ENCODE data around the gene CTRL.

CTRL gene

DNA sequence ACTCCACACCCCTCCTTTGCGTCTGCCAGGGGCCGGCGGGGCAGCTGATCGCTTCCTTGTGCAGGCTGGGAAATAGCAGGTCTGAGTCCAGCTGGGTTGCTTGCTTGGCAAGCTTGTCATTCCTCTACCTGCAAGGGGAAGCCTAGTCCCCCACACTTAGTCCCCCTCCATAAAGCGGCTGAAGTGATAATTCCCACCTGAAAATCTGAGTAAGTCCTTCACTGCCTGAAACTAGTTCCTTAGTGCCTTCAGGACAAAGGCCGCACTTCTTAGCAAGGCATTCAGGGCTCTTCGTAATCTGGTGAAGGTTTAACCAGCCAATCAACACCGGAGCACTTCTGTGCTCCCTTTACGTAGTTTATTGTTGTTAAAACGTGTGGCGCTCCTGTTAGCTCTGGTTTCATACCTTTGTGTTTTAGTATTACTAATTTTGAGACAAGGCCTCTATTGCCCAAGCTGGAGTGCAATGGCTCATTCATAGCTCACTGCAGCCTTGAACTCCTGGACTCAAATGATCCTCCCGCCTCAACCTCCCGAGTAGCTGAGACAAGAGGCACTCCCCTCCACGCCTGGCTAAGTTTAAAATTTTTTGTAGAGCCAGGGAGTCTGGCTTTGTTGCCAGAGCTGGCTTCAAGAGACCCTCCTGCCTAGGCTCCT lies 37.8 kb downstream of the CTRL start:
- H3K4me3 ChIP-seq (ENCODE audit: low read length) = peak overlapping the region; percentile 94
- H3K36me3 ChIP-seq (ENCODE audit: control insufficient read depth, insufficient read depth, low read length, severe bottlenecking) = no peaks in the 10 kb centered on the region
- peak overlapping the region; percentile 97 for H3K9ac ChIP-seq (ENCODE audit: low read length)
- DNase-seq (ENCODE audit: low read depth) = no peak
- no peaks in the 10 kb centered on the region for H3K9me3 ChIP-seq (ENCODE audit: control insufficient read depth, low read length)
- peaks cover 28% of the 10 kb centered on the region for H3K4me1 ChIP-seq (ENCODE audit: control insufficient read depth, insufficient read depth, low read length)
- H3K27me3 ChIP-seq (replicated peaks; ENCODE audit: control insufficient read depth, insufficient read depth, low read length) = no peaks in the 10 kb centered on the region

GRCh38 chr16:67892899-67893742 lies 38.5 kb downstream of the CTRL start, which contains the start of gene PSKH1:
Gene PSKH1, plus strand, starts transcription at chr16:67893254. Its CDS starts 15,496 bp downstream, at chr16:67908750.
- Histone ChIP-seq H3K4me3 (ENCODE audit: low read length) (peak within 1 kb of the TSS; percentile 94), H3K9ac (ENCODE audit: low read length) (peak within 1 kb of the TSS; percentile 97), H3K27me3 (replicated peaks; ENCODE audit: control insufficient read depth, insufficient read depth, low read length) (no peaks in the 10 kb centered on the region), H3K9me3 (ENCODE audit: control insufficient read depth, low read length) (no peaks in the 10 kb centered on the region), H3K36me3 (ENCODE audit: control insufficient read depth, insufficient read depth, low read length, severe bottlenecking) (no peaks in the 10 kb centered on the region), H3K4me1 (ENCODE audit: control insufficient read depth, insufficient read depth, low read length) (peaks cover 28% of the 10 kb centered on the region)
- peak; percentile 99 for DNase-seq (ENCODE audit: low read depth)

DNA sequence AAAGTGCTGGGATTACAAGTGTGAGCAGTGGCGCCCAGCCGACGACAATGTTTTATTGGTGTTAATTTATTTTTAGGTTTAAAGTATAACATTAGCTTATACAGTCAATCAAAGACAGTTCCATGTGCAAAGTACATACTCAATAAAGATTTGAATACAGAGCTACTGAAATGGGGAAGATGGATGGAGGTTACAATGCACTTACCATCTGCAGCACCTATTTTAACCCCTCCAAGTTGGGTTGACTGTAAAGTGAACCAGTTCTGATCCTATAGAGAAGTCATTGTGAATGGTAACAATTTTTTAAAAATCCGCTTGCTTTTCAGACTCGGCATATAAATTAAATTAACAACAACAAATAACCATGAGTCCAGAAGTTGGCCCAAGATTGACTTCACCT lies 39.3 kb downstream of the CTRL start:
- H3K4me3 ChIP-seq (ENCODE audit: low read length) = peak overlapping the region; percentile 81
- no peaks in the 10 kb centered on the region for H3K27me3 ChIP-seq (replicated peaks; ENCODE audit: control insufficient read depth, insufficient read depth, low read length)
- H3K9me3 ChIP-seq (ENCODE audit: control insufficient read depth, low read length) = no peaks in the 10 kb centered on the region
- no peaks in the 10 kb centered on the region for H3K36me3 ChIP-seq (ENCODE audit: control insufficient read depth, insufficient read depth, low read length, severe bottlenecking)
- H3K4me1 ChIP-seq (ENCODE audit: control insufficient read depth, insufficient read depth, low read length) = peaks cover 25% of the 10 kb centered on the region
- H3K9ac ChIP-seq (ENCODE audit: low read length) = peak overlapping the region; percentile 84
- DNase-seq (ENCODE audit: low read depth) = no peak

GRCh38 chr16:67888331-67888730 lies 43.3 kb downstream of the CTRL start:
- DNase-seq (ENCODE audit: low read depth) = no peak
- no peaks in the 10 kb centered on the region for H3K27me3 ChIP-seq (replicated peaks; ENCODE audit: control insufficient read depth, insufficient read depth, low read length)
- peaks cover 14% of the 10 kb centered on the region for H3K4me1 ChIP-seq (ENCODE audit: control insufficient read depth, insufficient read depth, low read length)
- H3K36me3 ChIP-seq (ENCODE audit: control insufficient read depth, insufficient read depth, low read length, severe bottlenecking) = peaks cover 10% of the 10 kb centered on the region
- H3K4me3 ChIP-seq (ENCODE audit: low read length) = no peak overlapping the region
- H3K9ac ChIP-seq (ENCODE audit: low read length) = no peak overlapping the region
- H3K9me3 ChIP-seq (ENCODE audit: control insufficient read depth, low read length) = no peaks in the 10 kb centered on the region

- Histone ChIP-seq H3K4me3 (ENCODE audit: low read length) (no peak overlapping the region), H3K27me3 (replicated peaks; ENCODE audit: control insufficient read depth, insufficient read depth, low read length) (no peaks in the 10 kb centered on the region), H3K9me3 (ENCODE audit: control insufficient read depth, low read length) (no peaks in the 10 kb centered on the region), H3K9ac (ENCODE audit: low read length) (no peak overlapping the region), H3K36me3 (ENCODE audit: control insufficient read depth, insufficient read depth, low read length, severe bottlenecking) (peaks cover 29% of the 10 kb centered on the region), H3K4me1 (ENCODE audit: control insufficient read depth, insufficient read depth, low read length) (peaks cover 9% of the 10 kb centered on the region)
- DNase-seq (ENCODE audit: low read depth) = no peak
These were observed 45.3 kb downstream of the CTRL start for GRCh38 chr16:67886387-67886786.

- Histone ChIP-seq H3K9me3 (ENCODE audit: control insufficient read depth, low read length) (no peaks in the 10 kb centered on the region), H3K36me3 (ENCODE audit: control insufficient read depth, insufficient read depth, low read length, severe bottlenecking) (peaks cover 34% of the 10 kb centered on the region), H3K4me1 (ENCODE audit: control insufficient read depth, insufficient read depth, low read length) (peaks cover 9% of the 10 kb centered on the region), H3K4me3 (ENCODE audit: low read length) (no peak overlapping the region), H3K9ac (ENCODE audit: low read length) (no peak overlapping the region), H3K27me3 (replicated peaks; ENCODE audit: control insufficient read depth, insufficient read depth, low read length) (no peaks in the 10 kb centered on the region)
- no peak for DNase-seq (ENCODE audit: low read depth)
These were observed 45.7 kb downstream of the CTRL start for GRCh38 chr16:67885976-67886375.

DNA sequence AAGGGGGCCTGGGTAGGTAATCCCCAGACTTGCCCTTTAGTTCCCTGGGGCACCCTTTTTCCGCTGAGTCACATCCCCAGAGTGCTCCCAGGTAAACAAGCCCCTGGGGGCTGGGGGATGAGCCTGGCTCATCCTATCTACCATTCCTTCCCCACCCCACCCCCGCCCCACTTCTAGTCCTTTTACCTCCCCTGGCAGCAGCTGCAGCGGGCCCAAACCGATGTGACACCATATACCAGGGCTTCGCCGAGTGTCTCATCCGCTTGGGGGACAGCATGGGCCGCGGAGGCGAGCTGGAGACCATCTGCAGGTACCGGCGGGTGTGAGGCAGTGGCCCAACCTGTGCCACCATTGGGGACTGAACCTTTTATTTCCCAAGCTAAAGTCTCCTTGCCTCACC lies 46.1 kb downstream of the CTRL start:
- peaks cover 38% of the 10 kb centered on the region for H3K36me3 ChIP-seq (ENCODE audit: control insufficient read depth, insufficient read depth, low read length, severe bottlenecking)
- DNase-seq (ENCODE audit: low read depth) = no peak
- H3K4me1 ChIP-seq (ENCODE audit: control insufficient read depth, insufficient read depth, low read length) = peaks cover 9% of the 10 kb centered on the region
- no peaks in the 10 kb centered on the region for H3K9me3 ChIP-seq (ENCODE audit: control insufficient read depth, low read length)
- no peaks in the 10 kb centered on the region for H3K27me3 ChIP-seq (replicated peaks; ENCODE audit: control insufficient read depth, insufficient read depth, low read length)
- no peak overlapping the region for H3K4me3 ChIP-seq (ENCODE audit: low read length)
- no peak overlapping the region for H3K9ac ChIP-seq (ENCODE audit: low read length)

- no peaks in the 10 kb centered on the region for H3K27me3 ChIP-seq (replicated peaks; ENCODE audit: control insufficient read depth, insufficient read depth, low read length)
- peak; percentile 86 for DNase-seq (ENCODE audit: low read depth)
- H3K4me1 ChIP-seq (ENCODE audit: control insufficient read depth, insufficient read depth, low read length) = peaks cover 9% of the 10 kb centered on the region
- H3K36me3 ChIP-seq (ENCODE audit: control insufficient read depth, insufficient read depth, low read length, severe bottlenecking) = peaks cover 46% of the 10 kb centered on the region
- no peak within 1 kb of the TSS for H3K9ac ChIP-seq (ENCODE audit: low read length)
- no peaks in the 10 kb centered on the region for H3K9me3 ChIP-seq (ENCODE audit: control insufficient read depth, low read length)
- H3K4me3 ChIP-seq (ENCODE audit: low read length) = no peak within 1 kb of the TSS
These were observed 47.0 kb downstream of the CTRL start, which contains the start of gene NRN1L for GRCh38 chr16:67884684-67885083. Gene NRN1L, plus strand, starts transcription at chr16:67884885. Its CDS starts 19 bp downstream, at chr16:67884904.

DNA sequence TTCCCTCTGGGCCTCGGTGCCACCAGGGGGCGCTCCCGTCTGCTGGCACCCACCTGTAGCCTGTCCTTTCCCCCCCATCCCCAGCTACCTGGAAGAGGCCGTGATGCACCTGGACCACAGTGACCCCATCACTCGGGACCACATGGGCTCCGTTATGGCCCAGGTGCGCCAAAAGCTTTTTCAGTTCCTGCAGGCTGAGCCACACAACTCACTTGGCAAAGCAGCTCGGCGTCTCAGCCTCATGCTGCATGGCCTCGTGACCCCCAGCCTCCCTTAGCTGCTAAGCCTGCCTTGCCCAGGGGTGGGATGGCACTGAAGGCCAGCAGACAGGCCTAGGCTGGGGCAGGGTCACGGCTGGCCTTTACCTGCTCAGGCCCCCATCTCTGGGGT lies 47.8 kb downstream of the CTRL start:
- Histone ChIP-seq H3K9me3 (ENCODE audit: control insufficient read depth, low read length) (no peaks in the 10 kb centered on the region), H3K27me3 (replicated peaks; ENCODE audit: control insufficient read depth, insufficient read depth, low read length) (no peaks in the 10 kb centered on the region), H3K4me3 (ENCODE audit: low read length) (no peak overlapping the region), H3K36me3 (ENCODE audit: control insufficient read depth, insufficient read depth, low read length, severe bottlenecking) (peaks cover 55% of the 10 kb centered on the region), H3K4me1 (ENCODE audit: control insufficient read depth, insufficient read depth, low read length) (peaks cover 9% of the 10 kb centered on the region), H3K9ac (ENCODE audit: low read length) (no peak overlapping the region)
- peak; percentile 74 for DNase-seq (ENCODE audit: low read depth)

DNA sequence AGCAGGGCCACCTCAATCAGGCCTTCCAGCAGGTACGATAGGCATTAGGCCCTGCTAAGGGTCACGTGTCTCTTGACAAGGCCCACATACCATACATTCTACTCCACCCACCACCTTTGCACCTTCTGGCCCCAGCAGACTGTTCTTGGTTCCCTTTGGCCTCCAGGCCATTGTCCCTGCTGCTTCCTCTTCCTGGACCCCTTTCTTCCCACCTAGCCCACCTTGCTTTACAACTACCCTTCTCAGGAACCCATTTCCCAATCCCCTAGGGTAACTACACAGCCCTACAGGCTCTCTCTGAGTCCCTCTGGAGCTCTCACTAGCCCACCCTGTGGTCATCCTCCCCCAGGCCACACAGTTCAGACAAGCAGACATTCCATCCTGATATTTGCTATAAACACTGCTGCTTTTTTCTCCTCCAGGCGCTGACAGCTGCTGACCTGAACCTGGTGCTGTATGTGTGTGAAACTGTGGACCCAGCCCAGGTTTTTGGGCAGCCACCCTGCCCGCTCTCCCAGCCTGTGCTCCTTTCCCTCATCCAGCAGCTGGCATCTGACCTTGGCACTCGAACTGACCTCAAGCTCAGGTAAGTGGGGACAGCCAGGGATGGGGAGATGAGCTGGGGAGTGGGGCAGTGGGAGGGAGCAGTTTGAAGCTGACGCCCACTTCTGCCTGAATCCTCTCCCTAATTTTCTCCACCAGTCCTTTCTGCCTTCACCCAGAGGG lies 48.4 kb downstream of the CTRL start:
- H3K9ac ChIP-seq (ENCODE audit: low read length) = no peak overlapping the region
- no peak for DNase-seq (ENCODE audit: low read depth)
- H3K27me3 ChIP-seq (replicated peaks; ENCODE audit: control insufficient read depth, insufficient read depth, low read length) = no peaks in the 10 kb centered on the region
- peaks cover 60% of the 10 kb centered on the region for H3K36me3 ChIP-seq (ENCODE audit: control insufficient read depth, insufficient read depth, low read length, severe bottlenecking)
- H3K4me3 ChIP-seq (ENCODE audit: low read length) = no peak overlapping the region
- H3K9me3 ChIP-seq (ENCODE audit: control insufficient read depth, low read length) = no peaks in the 10 kb centered on the region
- H3K4me1 ChIP-seq (ENCODE audit: control insufficient read depth, insufficient read depth, low read length) = peaks cover 9% of the 10 kb centered on the region

Data from adipocyte (in vitro differentiated cells).